GM12865 (cell line): ENCODE results near the gene CLIC5.

ENCODE experiments used
- DNase-seq: peaks from one replicate; pipeline ENCODE4 v3.0.0; 2010; ENCODE audit warnings: low read depth
- H3K4me3 ChIP-seq: 2 replicates; pipeline ENCODE4 v1.5.1; 2011; ENCODE audit warnings: mild to moderate bottlenecking, low read depth, low read length, control low read depth
- TF ChIP-seq, protein P1 (sequence below): IDR thresholded peaks from 2 replicates; pipeline ENCODE4 v1.5.1; 2011; ENCODE audit warnings: low read length, control low read depth, low read depth, inconsistent platforms; ENCODE audit not compliant: insufficient read depth; ENCODE audit errors: missing control alignments

CLIC5 gene

DNA sequence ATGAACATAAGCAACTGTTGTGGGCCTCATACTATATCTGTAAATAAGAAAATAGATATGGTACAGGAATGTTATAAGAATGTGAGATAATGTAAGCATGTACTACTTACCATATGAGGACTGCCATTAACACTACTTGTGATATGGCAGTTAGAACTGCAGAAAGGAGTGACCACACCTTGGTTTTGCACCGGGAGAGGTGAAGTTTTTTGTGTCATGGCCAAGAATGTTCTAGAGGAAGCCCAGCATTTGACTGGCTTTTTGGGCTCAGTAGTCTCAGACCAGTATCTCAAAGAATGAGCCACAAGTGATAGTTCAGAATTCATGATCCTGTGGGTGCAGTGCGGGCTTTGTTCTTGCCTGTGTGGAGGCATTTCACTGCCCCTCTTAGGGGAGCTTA, 123.5 kb downstream of the CLIC5 start:
- TF ChIP-seq, protein P1, sequence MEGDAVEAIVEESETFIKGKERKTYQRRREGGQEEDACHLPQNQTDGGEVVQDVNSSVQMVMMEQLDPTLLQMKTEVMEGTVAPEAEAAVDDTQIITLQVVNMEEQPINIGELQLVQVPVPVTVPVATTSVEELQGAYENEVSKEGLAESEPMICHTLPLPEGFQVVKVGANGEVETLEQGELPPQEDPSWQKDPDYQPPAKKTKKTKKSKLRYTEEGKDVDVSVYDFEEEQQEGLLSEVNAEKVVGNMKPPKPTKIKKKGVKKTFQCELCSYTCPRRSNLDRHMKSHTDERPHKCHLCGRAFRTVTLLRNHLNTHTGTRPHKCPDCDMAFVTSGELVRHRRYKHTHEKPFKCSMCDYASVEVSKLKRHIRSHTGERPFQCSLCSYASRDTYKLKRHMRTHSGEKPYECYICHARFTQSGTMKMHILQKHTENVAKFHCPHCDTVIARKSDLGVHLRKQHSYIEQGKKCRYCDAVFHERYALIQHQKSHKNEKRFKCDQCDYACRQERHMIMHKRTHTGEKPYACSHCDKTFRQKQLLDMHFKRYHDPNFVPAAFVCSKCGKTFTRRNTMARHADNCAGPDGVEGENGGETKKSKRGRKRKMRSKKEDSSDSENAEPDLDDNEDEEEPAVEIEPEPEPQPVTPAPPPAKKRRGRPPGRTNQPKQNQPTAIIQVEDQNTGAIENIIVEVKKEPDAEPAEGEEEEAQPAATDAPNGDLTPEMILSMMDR: no peak
- no peak overlapping the region for H3K4me3 ChIP-seq
- DNase-seq: no peak

GRCh38 chr6:45886776-45887175, 128.9 kb downstream of the CLIC5 start:
- DNase-seq: no peak
- TF ChIP-seq, protein P1: no peak
- H3K4me3 ChIP-seq: no peak overlapping the region

- no peak overlapping the region for H3K4me3 ChIP-seq
- no peak for DNase-seq
- TF ChIP-seq, protein P1: no peak
Observed at GRCh38 chr6:45884336-45884735, 131.3 kb downstream of the CLIC5 start.

DNA sequence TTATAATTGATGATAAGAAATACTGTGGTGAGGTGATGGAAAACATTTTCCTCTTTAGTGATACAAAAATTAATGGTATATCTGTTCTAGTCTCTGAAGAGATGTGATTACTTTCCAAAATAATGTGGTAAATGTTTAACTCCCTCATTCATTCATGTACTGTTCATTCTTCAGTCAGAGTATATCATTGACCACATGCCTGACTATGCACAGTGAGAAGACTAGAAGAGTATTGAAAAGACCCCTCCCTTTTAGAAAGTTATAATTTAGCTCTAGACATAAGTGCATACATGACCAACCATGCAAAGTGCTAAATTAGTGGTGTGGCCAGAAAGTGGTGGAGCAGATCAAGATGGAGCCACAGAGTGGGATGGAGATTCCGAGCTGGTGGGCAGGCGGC, 133.0 kb downstream of the CLIC5 start:
- no peak overlapping the region for H3K4me3 ChIP-seq
- TF ChIP-seq, protein P1: no peak
- DNase-seq: no peak

DNA sequence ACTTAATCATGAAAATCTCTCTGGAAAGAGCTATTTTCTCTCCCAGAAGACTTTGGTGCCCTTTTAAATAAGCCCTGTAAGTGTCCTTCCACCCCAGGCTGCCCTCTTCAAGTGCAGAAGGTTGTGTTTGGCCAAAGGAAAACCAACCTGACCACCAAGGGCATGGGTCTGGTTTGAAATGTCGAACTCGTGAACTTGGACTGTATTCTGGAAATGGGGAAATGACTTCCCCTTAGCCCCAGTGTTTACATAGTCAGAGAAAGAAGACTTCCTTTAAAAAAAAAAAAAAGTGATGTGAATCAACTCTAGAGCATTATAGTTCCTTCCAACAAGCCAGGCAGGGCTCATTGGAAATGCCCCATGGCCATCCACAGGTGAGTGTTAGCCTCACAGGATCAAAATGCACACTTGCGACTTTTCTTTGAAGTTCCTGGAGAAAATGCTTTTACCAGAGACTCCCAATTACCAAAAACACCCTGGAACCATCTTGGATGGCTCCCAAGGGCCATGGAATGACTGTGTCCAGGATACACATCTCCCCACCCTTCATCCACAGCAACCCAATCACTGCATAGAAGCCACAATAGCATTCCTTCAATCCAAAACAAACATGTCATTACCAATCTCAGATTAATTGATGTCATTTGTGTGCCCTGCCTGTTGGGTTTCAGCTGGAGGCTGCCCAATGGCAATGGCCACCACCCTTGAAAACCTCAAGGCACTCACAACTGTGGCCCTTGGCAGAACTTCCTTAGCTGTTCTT, 133.8 kb downstream of the CLIC5 start:
- no peak for DNase-seq

DNA sequence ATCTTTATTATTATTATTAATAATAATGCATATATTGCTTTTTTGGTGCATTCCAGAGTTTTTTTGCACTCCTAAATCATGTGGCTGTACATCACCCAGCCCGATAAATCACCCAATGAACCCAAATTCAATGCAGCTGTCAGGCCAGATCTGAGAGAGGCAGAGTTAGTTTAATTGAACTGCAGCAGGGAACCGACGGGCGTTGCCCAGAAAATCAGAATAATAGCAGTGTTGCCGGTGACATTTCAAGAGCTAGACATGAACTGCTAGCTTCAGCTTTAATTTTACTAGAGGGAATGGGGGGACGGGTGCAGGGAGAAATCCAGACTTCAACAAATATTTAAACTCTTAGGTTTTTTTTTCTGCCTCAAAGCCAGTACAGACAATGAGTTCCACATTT, 135.0 kb downstream of the CLIC5 start:
- no peak for DNase-seq
- no peak overlapping the region for H3K4me3 ChIP-seq
- TF ChIP-seq, protein P1: no peak

More for the DNA sequence above, 133.8 kb downstream of the CLIC5 start:
- TF ChIP-seq, protein P1: no peak
- H3K4me3 ChIP-seq: no peak overlapping the region

GRCh38 chr6:45880159-45880558, 135.5 kb downstream of the CLIC5 start:
- TF ChIP-seq, protein P1: no peak
- no peak for DNase-seq
- H3K4me3 ChIP-seq: no peak overlapping the region
